GM18517 (cell line): ENCODE data around the gene MINK1.
"Not testable (repeated sequence)": the region's sequence is repeated elsewhere in the genome, so short reads cannot be mapped to it uniquely, and the experiment has no call there.

ENCODE experiments used
- ATAC-seq: cut with Tn5 transposase; IDR thresholded peaks from one replicate; pipeline ENCODE4 v1.9.1; 2021; ENCODE audit warnings: mild to moderate bottlenecking, moderate library complexity; ENCODE audit not compliant: unreplicated experiment

The MINK1 gene

GRCh38 chr17:4810696-4811290, 22.3 kb upstream of the MINK1 start:
- ATAC-seq, result no peak

GRCh38 chr17:4811471-4811870, 21.7 kb upstream of the MINK1 start:
- no peak for ATAC-seq

GRCh38 chr17:4812690-4813089, 20.4 kb upstream of the MINK1 start:
- ATAC-seq, result no peak

GRCh38 chr17:4815043-4815675, 18.0 kb upstream of the MINK1 start:
- ATAC-seq, result no peak

- ATAC-seq, result no peak
These were observed 16.3 kb upstream of the MINK1 start for GRCh38 chr17:4816826-4817225.

GRCh38 chr17:4818276-4818675, 14.9 kb upstream of the MINK1 start:
- no peak for ATAC-seq

GRCh38 chr17:4822835-4823234, 10.3 kb upstream of the MINK1 start:
- ATAC-seq, result no peak

GRCh38 chr17:4823373-4824089, 9.6 kb upstream of the MINK1 start:
- ATAC-seq, result no peak

- no peak for ATAC-seq
These were observed 5.7 kb upstream of the MINK1 start for GRCh38 chr17:4827399-4827798.

- not testable (repeated sequence) for ATAC-seq
These were observed 337 bp upstream of the MINK1 start for GRCh38 chr17:4832829-4833177.

GRCh38 chr17:4833941-4834680, 971 bp downstream of the MINK1 start:
- no peak for ATAC-seq

- no peak for ATAC-seq
These were observed 1.5 kb downstream of the MINK1 start for GRCh38 chr17:4834681-4835020.

- ATAC-seq, result no peak
These were observed 3.1 kb downstream of the MINK1 start for GRCh38 chr17:4836221-4836620.

- no peak for ATAC-seq
These were observed 4.5 kb downstream of the MINK1 start for GRCh38 chr17:4837471-4838308.

- ATAC-seq, result no peak
These were observed 5.2 kb downstream of the MINK1 start for GRCh38 chr17:4838309-4838785.

GRCh38 chr17:4839221-4839620, 6.1 kb downstream of the MINK1 start:
- ATAC-seq, result no peak

- no peak for ATAC-seq
These were observed 7.1 kb downstream of the MINK1 start for GRCh38 chr17:4839965-4840892.

- no peak for ATAC-seq
These were observed 7.7 kb downstream of the MINK1 start for GRCh38 chr17:4840893-4841242.

GRCh38 chr17:4842376-4842775, 9.2 kb downstream of the MINK1 start:
- no peak for ATAC-seq
